SK-N-SH treated with all-trans-retinoic acid at 6 μM for 48 hours (cell line): ENCODE measurements around the gene ASAP2.

Source experiments
- ATAC-seq: fragments of 200-7000 bp; cut with Tn5 transposase; 3 replicates; pipeline ENCODE4 v1.9.1; 2020; ENCODE audit warnings: mild to moderate bottlenecking, moderate library complexity
- ARNTL ChIP-seq: fragments of 450-650 bp; formaldehyde crosslinking; IDR thresholded peaks from 2 replicates; pipeline ENCODE4 v1.5.0; 2020; ENCODE audit warnings: low read depth, mild to moderate bottlenecking, moderate library complexity, borderline replicate concordance
- CSDC2 ChIP-seq: fragments of 250-450 bp; sonication (Bioruptor Pico); IDR thresholded peaks from 2 replicates; pipeline ENCODE4 v1.5.0; 2020; ENCODE audit warnings: mild to moderate bottlenecking, moderate library complexity
- ESRRG ChIP-seq: fragments of 250-450 bp; sonication (Bioruptor Pico); IDR thresholded peaks from 2 replicates; pipeline ENCODE4 v1.6.1; 2021; ENCODE audit warnings: mild to moderate bottlenecking
- ISL1 ChIP-seq: fragments of 250-450 bp; sonication (Bioruptor Pico); IDR thresholded peaks from 2 replicates; pipeline ENCODE4 v2.1.2; 2022; ENCODE audit warnings: mild to moderate bottlenecking, moderate library complexity
- OSR1 ChIP-seq: fragments of 250-450 bp; sonication (Bioruptor Pico); IDR thresholded peaks from 2 replicates; pipeline ENCODE4 v1.8.0; 2022; ENCODE audit warnings: moderate library complexity, mild to moderate bottlenecking, inconsistent platforms
- PPARA ChIP-seq: fragments of 250-450 bp; sonication (Bioruptor Pico); IDR thresholded peaks from 2 replicates; pipeline ENCODE4 v1.5.0; 2020; ENCODE audit warnings: mild to moderate bottlenecking, borderline replicate concordance
- RARB ChIP-seq: fragments of 250-450 bp; sonication (Bioruptor Pico); IDR thresholded peaks from 2 replicates; pipeline ENCODE4 v1.8.0; 2021; ENCODE audit warnings: mild to moderate bottlenecking, moderate library complexity
- SNAI2 ChIP-seq: fragments of 250-450 bp; sonication (Bioruptor Pico); IDR thresholded peaks from 2 replicates; pipeline ENCODE4 v1.5.0; 2020; ENCODE audit warnings: mild to moderate bottlenecking, moderate library complexity
- ZFP3 ChIP-seq: fragments of 250-450 bp; sonication (Bioruptor Pico); IDR thresholded peaks from 2 replicates; pipeline ENCODE4 v1.5.0; 2020; ENCODE audit warnings: mild to moderate bottlenecking, moderate library complexity
- ZFP30 ChIP-seq: fragments of 450-650 bp; formaldehyde crosslinking; IDR thresholded peaks from 2 replicates; pipeline ENCODE4 v1.5.0; 2022; ENCODE audit warnings: mild to moderate bottlenecking, moderate library complexity
- ZNF565 ChIP-seq: fragments of 450-650 bp; formaldehyde crosslinking; conservative IDR thresholded peaks from 2 replicates; pipeline ENCODE4 v1.5.0; 2020; ENCODE audit warnings: low read depth, mild to moderate bottlenecking, moderate library complexity
- ZNF8 ChIP-seq: fragments of 450-650 bp; formaldehyde crosslinking; IDR thresholded peaks from 2 replicates; pipeline ENCODE4 v1.5.0; 2020; ENCODE audit warnings: mild to moderate bottlenecking, moderate library complexity
- TF ChIP-seq, protein P1 (sequence below): fragments of 250-450 bp; sonication (Bioruptor Pico); IDR thresholded peaks from 2 replicates; pipeline ENCODE4 v1.5.0; 2020; ENCODE audit warnings: mild to moderate bottlenecking, moderate library complexity
- TF ChIP-seq, protein P2 (sequence below): fragments of 250-450 bp; sonication (Bioruptor Pico); IDR thresholded peaks from 2 replicates; pipeline ENCODE4 v1.5.1; 2020; ENCODE audit warnings: low read depth, mild to moderate bottlenecking, moderate library complexity
- TF ChIP-seq, protein P3 (sequence below): fragments of 250-450 bp; sonication (Bioruptor Pico); IDR thresholded peaks from 2 replicates; pipeline ENCODE4 v1.5.1; 2021; ENCODE audit warnings: mild to moderate bottlenecking, moderate library complexity
- TF ChIP-seq, protein P4 (sequence below): fragments of 250-450 bp; sonication (Bioruptor Pico); IDR thresholded peaks from 2 replicates; pipeline ENCODE4 v1.8.0; 2020; ENCODE audit warnings: mild to moderate bottlenecking, moderate library complexity, borderline replicate concordance
- TF ChIP-seq, protein P5 (sequence below): fragments of 250-450 bp; sonication (Bioruptor Pico); IDR thresholded peaks from 2 replicates; pipeline ENCODE4 v1.8.0; 2021; ENCODE audit warnings: low read depth, mild to moderate bottlenecking, moderate library complexity, borderline replicate concordance

The ASAP2 gene

DNA sequence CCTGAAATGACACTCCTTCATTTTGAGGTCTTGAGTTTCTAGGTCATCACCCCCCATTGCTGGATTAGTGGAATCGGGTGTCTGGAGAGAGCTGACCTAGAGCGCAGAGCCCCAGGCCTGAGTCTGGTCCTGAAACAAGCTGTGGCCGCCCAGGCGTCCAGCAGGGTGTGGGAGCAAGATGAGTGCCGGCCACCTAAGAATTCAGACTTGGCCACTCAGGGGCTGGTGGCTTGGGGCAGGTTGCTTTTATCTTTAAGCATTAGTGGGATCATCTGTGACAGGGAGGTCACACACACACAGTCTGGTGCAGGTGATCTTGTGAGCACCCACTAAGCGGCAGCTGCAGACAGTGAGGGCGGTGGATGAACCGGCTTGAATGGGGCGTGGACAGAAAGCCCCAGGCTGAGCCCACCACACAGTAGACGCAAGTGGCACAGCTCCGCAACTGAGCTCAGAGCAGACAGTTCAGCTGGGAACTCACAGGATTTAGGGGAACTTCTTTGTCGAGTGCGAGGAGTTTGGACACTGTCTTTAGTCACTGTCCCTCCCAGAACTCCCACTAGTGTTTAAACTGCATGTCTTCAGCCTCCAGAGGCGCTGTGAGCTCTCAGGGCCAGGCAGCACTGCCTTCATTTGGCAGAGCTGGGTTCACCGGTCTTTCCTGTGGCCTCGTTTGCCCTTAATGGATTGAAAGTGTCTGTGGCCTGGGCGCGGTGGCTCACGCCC, 195.2 kb downstream of the ASAP2 start (continued):
- TF ChIP-seq, protein P1, sequence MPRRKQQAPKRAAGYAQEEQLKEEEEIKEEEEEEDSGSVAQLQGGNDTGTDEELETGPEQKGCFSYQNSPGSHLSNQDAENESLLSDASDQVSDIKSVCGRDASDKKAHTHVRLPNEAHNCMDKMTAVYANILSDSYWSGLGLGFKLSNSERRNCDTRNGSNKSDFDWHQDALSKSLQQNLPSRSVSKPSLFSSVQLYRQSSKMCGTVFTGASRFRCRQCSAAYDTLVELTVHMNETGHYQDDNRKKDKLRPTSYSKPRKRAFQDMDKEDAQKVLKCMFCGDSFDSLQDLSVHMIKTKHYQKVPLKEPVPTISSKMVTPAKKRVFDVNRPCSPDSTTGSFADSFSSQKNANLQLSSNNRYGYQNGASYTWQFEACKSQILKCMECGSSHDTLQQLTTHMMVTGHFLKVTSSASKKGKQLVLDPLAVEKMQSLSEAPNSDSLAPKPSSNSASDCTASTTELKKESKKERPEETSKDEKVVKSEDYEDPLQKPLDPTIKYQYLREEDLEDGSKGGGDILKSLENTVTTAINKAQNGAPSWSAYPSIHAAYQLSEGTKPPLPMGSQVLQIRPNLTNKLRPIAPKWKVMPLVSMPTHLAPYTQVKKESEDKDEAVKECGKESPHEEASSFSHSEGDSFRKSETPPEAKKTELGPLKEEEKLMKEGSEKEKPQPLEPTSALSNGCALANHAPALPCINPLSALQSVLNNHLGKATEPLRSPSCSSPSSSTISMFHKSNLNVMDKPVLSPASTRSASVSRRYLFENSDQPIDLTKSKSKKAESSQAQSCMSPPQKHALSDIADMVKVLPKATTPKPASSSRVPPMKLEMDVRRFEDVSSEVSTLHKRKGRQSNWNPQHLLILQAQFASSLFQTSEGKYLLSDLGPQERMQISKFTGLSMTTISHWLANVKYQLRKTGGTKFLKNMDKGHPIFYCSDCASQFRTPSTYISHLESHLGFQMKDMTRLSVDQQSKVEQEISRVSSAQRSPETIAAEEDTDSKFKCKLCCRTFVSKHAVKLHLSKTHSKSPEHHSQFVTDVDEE (CRISPR knock-in tag): no peak
- no peak for TF ChIP-seq ZFP3 (CRISPR knock-in tag)

DNA sequence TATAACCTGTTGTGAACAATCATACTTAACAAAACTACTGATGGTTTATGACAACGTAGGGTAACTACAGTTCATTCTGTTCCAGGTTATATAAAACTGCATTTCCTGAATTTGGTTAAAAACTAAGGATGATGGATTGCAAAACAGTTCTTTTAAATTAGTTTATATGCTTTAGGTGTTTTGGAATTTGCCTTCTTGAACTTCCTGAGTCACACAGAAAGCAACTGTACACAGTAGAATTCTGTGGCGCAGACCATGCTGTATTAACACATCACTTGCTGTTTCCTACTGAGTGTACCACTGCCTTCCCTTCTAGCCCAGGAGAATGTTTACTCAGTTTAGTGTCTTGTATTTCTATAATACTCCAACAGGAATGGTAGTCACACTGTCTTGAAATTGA, 197.3 kb downstream of the ASAP2 start:
- peak; percentile 57 for ATAC-seq
- TF ChIP-seq ISL1 (no peak), CSDC2 (CRISPR knock-in tag) (no peak)
- TF ChIP-seq, protein P2, sequence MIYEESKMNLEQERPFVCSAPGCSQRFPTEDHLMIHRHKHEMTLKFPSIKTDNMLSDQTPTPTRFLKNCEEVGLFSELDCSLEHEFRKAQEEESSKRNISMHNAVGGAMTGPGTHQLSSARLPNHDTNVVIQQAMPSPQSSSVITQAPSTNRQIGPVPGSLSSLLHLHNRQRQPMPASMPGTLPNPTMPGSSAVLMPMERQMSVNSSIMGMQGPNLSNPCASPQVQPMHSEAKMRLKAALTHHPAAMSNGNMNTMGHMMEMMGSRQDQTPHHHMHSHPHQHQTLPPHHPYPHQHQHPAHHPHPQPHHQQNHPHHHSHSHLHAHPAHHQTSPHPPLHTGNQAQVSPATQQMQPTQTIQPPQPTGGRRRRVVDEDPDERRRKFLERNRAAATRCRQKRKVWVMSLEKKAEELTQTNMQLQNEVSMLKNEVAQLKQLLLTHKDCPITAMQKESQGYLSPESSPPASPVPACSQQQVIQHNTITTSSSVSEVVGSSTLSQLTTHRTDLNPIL (CRISPR knock-in tag): no peak
- TF ChIP-seq, protein P3, sequence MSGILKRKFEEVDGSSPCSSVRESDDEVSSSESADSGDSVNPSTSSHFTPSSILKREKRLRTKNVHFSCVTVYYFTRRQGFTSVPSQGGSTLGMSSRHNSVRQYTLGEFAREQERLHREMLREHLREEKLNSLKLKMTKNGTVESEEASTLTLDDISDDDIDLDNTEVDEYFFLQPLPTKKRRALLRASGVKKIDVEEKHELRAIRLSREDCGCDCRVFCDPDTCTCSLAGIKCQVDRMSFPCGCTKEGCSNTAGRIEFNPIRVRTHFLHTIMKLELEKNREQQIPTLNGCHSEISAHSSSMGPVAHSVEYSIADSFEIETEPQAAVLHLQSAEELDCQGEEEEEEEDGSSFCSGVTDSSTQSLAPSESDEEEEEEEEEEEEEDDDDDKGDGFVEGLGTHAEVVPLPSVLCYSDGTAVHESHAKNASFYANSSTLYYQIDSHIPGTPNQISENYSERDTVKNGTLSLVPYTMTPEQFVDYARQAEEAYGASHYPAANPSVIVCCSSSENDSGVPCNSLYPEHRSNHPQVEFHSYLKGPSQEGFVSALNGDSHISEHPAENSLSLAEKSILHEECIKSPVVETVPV (CRISPR knock-in tag): 0 out of 2 replicates have a peak, but pooled peaks have one; percentile 8

DNA sequence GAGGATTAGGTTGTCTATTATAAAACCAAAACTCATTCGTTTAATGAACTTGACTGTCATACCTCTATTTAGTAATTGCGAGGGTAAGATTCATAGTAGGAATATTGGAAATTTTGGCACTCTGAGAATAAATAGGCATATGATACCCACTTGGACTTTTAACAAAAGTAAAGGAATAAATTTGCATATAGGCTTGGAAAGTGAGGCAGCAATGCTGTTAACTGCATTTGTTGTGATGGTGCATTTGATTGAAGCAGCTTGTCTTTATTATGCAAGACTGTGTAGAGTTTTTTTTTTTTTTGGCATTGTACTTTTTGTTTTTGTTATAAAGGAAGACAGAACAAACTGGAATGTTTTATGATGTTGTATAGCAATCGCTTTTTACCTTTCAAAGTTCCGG, 197.8 kb downstream of the ASAP2 start:
- TF ChIP-seq ZNF8 (CRISPR knock-in tag): no peak
- TF ChIP-seq SNAI2 (CRISPR knock-in tag): no peak
- no peak for TF ChIP-seq ISL1
- no peak for TF ChIP-seq ARNTL
- ATAC-seq: no peak

DNA sequence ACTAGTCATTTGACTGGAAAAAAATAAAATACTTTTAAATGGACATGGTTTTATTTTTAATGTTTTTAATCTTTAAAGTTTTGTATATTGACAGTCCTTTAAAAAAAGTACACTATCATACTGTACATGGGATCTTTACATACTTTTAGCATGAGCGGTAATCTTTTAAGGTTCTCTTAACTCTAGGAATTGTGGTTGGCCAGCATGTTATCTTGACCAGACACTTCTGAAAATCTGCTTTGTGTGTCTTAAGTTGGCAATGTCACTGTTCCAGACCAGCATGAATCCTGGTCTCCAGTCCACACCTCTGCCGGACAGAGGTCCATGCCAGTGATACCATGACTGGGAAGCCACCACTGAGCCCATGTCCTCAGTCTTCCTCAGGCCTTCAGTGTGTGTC, 199.0 kb downstream of the ASAP2 start:
- no peak for ATAC-seq
- no peak for TF ChIP-seq ZFP30 (CRISPR knock-in tag)
- TF ChIP-seq SNAI2 (CRISPR knock-in tag): no peak

DNA sequence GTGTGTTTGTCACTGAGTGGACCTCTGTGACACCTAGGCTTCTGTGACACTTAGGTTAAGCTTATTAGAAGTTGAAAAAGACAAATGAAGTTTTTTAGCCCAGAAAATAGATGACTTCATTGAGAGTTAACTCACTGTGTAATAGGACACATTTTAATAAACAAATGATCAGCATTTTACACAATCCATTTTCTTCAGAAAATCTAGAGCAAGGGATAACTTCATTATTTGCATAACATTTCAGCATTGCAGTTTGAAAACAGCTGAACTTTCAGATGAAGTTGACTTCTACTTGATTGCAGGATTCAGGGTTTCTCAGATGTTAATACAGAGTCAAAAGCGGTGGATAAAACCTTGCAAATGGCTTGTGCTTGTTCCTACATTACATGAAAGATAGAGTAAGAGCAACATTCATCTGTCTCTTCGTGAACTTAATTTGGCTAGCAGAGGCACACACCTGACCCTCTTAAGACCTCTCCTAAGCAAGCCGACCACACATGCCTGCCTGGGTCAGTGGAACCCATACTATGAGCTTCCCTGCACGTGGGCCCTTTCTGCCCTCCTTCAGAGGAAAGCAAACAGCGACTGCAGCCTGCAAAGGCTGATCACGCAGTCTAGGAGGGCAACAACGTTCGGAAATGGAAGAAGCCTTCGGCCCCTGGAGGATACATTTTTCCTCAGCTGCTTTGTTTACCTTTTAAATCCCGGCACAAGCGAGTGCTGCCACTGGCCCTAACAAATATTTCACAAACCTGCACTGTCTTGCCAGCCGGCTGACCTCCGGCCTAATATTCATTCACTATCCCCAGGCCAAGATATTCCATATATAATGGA, 200.1 kb downstream of the ASAP2 start:
- no peak for ATAC-seq
- TF ChIP-seq CSDC2 (CRISPR knock-in tag) (no peak), PPARA (no peak), SNAI2 (CRISPR knock-in tag) (no peak)

DNA sequence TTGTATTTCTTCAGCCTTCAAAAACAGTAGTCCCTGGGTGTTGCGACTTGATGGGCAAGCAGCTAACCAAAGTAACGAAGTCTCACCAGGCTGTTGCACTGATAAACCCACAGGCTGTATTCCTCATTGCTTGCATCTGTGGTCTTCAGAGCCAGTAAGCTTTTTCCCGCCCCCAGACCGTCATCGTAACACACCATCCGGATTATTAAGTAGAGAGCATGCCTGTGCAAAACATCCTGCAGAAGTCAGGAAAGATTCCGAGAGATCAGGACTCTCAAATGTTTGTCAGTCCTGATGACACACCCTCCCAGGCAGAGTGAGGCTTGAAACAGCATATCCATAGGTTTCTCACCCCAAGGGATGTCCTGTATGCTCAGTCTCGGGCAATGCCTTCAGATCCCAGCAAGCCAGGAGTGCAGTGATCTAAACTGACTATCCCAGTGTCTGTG, 200.8 kb downstream of the ASAP2 start:
- no peak for ATAC-seq
- TF ChIP-seq ESRRG (CRISPR knock-in tag) (no peak), CSDC2 (CRISPR knock-in tag) (no peak), OSR1 (CRISPR knock-in tag) (no peak), ZFP3 (CRISPR knock-in tag) (no peak), RARB (CRISPR knock-in tag) (no peak), ISL1 (no peak), ARNTL (no peak), SNAI2 (CRISPR knock-in tag) (no peak), ZNF565 (CRISPR knock-in tag) (no peak)
- TF ChIP-seq, protein P4, sequence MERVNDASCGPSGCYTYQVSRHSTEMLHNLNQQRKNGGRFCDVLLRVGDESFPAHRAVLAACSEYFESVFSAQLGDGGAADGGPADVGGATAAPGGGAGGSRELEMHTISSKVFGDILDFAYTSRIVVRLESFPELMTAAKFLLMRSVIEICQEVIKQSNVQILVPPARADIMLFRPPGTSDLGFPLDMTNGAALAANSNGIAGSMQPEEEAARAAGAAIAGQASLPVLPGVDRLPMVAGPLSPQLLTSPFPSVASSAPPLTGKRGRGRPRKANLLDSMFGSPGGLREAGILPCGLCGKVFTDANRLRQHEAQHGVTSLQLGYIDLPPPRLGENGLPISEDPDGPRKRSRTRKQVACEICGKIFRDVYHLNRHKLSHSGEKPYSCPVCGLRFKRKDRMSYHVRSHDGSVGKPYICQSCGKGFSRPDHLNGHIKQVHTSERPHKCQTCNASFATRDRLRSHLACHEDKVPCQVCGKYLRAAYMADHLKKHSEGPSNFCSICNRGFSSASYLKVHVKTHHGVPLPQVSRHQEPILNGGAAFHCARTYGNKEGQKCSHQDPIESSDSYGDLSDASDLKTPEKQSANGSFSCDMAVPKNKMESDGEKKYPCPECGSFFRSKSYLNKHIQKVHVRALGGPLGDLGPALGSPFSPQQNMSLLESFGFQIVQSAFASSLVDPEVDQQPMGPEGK (CRISPR knock-in tag): no peak
- TF ChIP-seq, protein P3 (CRISPR knock-in tag): no peak
- TF ChIP-seq, protein P5, sequence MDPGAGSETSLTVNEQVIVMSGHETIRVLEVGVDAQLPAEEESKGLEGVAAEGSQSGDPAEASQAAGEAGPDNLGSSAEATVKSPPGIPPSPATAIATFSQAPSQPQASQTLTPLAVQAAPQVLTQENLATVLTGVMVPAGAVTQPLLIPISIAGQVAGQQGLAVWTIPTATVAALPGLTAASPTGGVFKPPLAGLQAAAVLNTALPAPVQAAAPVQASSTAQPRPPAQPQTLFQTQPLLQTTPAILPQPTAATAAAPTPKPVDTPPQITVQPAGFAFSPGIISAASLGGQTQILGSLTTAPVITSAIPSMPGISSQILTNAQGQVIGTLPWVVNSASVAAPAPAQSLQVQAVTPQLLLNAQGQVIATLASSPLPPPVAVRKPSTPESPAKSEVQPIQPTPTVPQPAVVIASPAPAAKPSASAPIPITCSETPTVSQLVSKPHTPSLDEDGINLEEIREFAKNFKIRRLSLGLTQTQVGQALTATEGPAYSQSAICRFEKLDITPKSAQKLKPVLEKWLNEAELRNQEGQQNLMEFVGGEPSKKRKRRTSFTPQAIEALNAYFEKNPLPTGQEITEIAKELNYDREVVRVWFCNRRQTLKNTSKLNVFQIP (CRISPR knock-in tag): no peak
